ENCODE data around the gene LDB2.

DNA sequence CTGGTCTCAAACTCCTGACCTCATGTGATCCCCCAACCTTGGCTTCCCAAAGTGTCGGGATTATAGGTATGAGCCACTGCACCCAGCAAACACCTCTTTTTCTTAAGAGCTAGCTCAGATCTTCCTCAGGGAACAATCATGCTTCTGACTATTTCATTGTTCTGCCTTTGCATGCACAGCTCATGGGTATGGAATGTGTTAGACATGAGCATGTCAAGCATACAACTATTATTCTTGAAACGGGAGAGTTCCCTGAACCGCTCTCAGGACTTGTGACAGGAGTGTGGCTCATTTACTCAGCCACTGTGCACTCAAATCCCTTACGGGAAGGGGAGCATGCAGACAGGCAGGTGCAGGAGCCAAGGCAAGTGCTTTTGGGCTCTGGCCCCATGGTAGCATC lies 440.5 kb downstream of the LDB2 start:
- TF ChIP-seq POLR2A (IDR thresholded peaks at IDR 0.05), result no peak
- TF ChIP-seq, protein P1, sequence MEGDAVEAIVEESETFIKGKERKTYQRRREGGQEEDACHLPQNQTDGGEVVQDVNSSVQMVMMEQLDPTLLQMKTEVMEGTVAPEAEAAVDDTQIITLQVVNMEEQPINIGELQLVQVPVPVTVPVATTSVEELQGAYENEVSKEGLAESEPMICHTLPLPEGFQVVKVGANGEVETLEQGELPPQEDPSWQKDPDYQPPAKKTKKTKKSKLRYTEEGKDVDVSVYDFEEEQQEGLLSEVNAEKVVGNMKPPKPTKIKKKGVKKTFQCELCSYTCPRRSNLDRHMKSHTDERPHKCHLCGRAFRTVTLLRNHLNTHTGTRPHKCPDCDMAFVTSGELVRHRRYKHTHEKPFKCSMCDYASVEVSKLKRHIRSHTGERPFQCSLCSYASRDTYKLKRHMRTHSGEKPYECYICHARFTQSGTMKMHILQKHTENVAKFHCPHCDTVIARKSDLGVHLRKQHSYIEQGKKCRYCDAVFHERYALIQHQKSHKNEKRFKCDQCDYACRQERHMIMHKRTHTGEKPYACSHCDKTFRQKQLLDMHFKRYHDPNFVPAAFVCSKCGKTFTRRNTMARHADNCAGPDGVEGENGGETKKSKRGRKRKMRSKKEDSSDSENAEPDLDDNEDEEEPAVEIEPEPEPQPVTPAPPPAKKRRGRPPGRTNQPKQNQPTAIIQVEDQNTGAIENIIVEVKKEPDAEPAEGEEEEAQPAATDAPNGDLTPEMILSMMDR (IDR thresholded peaks at IDR 0.05 in 4 of 5, conservative IDR thresholded peaks at IDR 0.05 in 1 of 5), result no peak
